Epidermal melanocyte (primary cell): ENCODE results near the gene CTNNA3.

Experiments
- DNase-seq: peaks from one replicate; pipeline ENCODE4 v3.0.0; 2011; ENCODE audit warnings: low spot score; ENCODE audit not compliant: insufficient read length

Gene CTNNA3

GRCh38 chr10:67115972-67116371 is 580.0 kb downstream of the CTNNA3 start:
- no peak for DNase-seq

GRCh38 chr10:67114945-67115344 is 581.0 kb downstream of the CTNNA3 start:
- no peak for DNase-seq

GRCh38 chr10:67112765-67113164 is 583.2 kb downstream of the CTNNA3 start:
- DNase-seq: no peak

- no peak for DNase-seq
These were observed 585.7 kb downstream of the CTNNA3 start for GRCh38 chr10:67110286-67110685.

DNA sequence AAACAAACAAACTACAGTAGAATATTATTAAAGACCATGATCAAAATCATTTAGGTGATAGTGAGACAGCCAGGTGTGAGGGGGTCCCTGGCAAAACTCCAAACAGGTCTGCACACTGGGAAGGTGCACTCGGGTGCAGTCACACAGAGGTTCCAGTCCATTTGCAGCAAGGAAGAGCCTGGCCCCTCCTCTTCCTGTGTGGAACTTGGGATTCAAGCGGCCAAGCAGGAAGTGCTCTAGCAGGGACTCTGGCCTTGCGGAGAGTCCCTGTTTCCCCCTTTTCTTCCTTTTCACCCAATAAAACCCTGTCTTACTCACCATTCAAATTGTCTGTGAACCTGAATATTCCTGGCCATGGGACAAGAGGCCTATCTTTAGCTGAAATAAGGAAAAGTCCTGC is 588.3 kb downstream of the CTNNA3 start:
- no peak for DNase-seq

GRCh38 chr10:67100951-67101350 is 595.0 kb downstream of the CTNNA3 start:
- DNase-seq: no peak

GRCh38 chr10:67098461-67098860 is 597.5 kb downstream of the CTNNA3 start:
- DNase-seq: no peak

GRCh38 chr10:67095531-67095930 is 600.5 kb downstream of the CTNNA3 start:
- DNase-seq: no peak

GRCh38 chr10:67088036-67088435 is 608.0 kb downstream of the CTNNA3 start:
- no peak for DNase-seq

GRCh38 chr10:67087135-67087425 is 608.9 kb downstream of the CTNNA3 start:
- no peak for DNase-seq

DNA sequence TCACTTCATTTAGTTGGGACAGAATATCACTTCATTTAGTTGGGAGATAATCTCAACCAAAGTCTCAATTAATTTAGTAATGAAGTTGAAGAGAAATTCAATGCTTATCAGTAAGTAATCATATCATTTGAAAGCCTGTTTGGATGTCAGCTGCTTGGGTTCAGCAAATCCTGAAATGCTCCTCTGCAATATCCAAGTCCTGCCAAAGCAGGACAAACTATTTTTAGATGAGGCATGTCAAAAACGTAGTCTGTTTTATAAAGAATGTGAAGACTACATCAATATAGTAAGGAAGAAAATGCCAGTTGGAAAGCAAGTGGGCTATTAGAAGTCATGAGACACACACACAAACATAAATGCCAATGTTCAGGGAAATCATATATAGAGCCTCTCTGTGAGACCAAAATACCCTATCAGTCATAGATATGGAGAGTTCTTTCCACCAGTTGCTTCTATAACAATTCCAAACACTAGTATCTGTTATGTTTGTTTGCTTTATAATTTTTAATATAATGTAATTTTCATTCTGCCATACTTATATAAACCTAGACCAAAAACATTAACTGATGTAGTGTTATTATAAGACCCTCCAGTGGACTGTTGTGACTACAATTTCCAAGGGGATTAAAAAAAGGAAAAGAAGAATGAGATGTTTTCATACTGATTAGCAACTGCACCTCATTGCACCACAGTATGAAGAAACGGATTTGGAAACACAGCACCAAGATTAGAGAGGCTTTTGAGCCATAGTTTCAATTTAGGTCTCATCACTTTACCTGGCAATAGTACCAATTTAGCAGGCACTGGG is 609.5 kb downstream of the CTNNA3 start:
- no peak for DNase-seq

DNA sequence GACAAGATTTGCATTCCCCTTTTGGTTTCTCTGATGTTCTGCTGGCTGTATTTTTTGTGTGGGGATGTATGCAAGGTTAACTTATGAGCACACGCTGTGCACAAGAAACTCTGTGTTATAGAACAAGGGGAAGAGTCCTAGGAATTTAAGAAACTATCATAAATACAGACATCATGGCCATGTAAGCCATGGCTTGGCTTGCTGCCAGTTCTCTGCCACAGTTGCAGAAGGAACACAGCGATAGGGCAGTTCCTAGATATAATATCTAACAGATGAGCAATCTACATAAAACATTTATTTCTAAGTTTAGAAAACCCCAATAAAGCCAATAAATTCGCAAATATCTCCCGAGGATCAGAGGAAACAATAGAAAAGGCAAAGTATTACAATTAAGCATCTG is 616.9 kb downstream of the CTNNA3 start:
- DNase-seq: no peak

DNA sequence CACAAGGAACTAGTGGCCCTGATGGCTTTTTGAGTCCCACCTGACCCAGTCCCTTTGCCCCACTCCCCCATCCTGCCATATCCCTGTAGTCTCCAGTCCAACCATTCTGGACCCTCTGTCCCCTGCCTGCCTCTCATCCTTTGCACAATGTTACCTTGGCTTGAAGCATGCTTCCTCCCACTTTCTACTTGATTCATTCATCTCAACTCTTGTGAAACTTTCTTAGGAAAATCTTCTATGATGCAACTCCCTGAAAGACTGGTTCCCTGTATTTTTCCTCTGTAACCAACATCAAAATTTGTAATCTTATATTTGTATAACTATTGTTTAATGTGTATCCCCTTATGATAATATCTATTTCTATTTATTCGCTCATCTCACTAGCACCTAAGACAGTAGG is 618.6 kb downstream of the CTNNA3 start:
- no peak for DNase-seq

DNA sequence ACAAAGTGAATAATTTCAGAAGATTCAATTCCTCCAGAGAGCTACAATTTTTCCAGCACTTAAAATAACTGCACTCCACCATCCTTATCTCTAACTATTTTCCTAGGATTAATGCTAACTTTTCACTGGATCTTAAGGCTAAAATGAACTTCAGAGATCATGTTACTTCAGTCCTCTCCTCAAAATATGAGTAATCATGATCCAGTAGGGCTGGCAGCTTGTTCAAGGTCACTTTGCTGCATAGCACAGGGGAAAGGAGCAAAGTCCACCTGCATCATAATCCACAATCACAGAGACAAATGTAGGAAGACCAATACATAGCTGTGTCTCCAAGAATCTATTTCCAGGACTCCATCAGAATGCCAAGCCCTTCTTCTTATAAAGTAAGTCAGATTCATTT is 619.9 kb downstream of the CTNNA3 start:
- DNase-seq: no peak

DNA sequence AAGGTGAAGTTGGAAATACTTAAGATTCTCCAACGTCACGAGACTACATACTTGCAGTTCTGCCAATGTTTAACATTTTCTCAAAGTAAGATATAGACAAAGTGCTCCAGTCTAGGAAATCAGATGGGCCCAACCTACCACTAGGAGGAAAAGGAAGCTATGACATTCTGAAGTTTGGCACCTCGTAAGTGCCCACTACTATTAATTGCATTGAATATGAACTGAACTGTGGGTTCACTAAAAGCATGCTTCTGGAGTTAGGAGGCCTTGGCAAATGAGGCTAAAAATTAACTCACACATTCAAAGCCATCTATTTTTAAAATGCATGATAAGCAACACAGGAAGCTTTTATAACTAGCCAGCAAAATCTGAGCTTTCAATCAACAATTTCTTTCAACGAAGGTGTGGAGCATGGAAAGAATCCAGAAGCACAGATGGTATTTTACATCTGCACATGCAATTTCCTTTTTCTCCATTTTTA is 620.5 kb downstream of the CTNNA3 start:
- DNase-seq: no peak

- DNase-seq: no peak
These were observed 623.3 kb downstream of the CTNNA3 start for GRCh38 chr10:67072654-67073053.

- DNase-seq: no peak
These were observed 645.6 kb downstream of the CTNNA3 start for GRCh38 chr10:67050415-67050814.

DNA sequence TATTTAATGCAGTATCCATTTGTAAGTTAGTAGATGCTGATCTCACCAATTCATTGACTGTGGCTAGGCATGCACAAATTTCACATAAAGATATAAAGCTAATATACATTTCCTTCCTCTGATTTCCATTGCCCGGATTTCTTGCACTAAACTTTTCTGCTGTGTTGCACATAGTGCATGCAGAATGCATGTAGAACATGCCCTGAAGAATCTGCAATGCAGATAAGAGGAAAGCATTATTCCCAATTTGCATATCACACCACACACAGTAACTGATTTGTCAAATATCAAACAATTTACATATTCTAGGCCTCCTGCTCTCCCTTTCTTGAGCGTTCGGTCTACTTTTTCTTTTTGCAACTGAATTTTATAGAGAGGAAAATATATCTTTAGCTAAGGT is 646.0 kb downstream of the CTNNA3 start:
- no peak for DNase-seq

GRCh38 chr10:67046507-67046906 is 649.5 kb downstream of the CTNNA3 start:
- DNase-seq: no peak

DNA sequence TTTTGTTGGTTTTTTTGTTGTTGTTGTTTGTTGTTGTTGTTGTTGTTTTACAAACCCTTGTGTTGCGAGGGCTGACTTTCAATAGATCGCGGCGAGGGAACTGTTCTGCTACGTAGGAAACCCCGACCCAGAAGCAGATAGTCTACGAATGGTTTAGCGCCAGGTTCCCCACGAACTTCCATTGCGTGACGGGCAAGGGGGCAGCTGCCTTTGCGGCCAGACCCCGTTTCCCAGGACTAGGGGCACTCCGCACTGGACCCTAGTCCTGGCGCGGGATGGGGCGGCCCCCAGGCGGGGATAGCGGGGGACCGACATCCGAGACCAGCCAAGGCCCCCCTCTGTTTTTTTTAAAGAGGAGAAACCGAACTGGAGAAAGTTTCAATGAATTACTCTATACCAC is 650.6 kb downstream of the CTNNA3 start:
- no peak for DNase-seq

- no peak for DNase-seq
These were observed 653.0 kb downstream of the CTNNA3 start for GRCh38 chr10:67043041-67043440.

GRCh38 chr10:67036808-67037207 is 659.2 kb downstream of the CTNNA3 start:
- DNase-seq: no peak

DNA sequence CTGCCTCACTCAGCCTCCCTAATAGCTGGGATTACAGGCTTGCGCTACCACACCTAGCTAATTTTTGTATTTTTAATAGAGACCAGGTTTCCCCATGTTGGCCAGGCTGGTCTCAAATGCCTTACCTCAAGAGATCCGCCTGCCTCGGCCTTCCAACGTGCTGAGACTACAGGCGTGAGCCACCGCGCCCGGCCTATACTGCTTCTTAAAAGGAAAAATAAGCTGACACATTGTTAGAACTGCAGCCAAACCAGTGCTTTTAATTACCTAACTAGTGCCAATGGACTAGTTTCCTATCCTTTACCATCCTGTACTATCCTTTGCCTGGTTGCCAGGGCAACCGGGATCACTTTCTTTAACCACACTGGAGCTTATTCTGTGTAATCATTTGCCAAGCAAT is 662.1 kb downstream of the CTNNA3 start:
- no peak for DNase-seq

DNA sequence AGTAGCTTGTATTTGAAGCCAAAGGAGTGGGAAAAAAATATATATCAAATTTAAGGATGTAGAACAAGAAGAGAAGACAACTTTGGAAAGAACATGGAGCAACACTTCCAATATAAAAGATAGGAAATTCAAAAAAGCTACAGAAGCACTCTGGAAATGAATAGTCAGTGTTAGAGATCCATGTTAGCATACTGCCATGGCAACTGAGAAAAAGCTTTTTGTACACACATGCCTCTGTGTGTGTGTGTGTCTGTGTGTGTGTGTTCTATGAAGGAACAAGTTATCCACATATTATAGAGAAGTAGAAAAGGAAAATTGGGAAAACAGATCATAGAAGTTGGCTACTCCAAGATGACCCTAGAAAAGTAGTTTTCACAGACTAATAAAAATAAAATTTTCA is 673.9 kb downstream of the CTNNA3 start:
- DNase-seq: no peak
